SK-N-MC (cell line): ENCODE measurements around the gene MSANTD3.

Experiments
- EZH2 ChIP-seq: fragments of 200-600 bp; sonication (generic); IDR thresholded peaks from one replicate; pipeline ENCODE4 v1.6.1; 2017; ENCODE audit warnings: antibody characterized with exemption
- FOXP2 ChIP-seq: optimal IDR thresholded peaks from 2 replicates; pipeline ENCODE3; 2011; ENCODE audit warnings: mild to moderate bottlenecking, moderate library complexity; ENCODE audit not compliant: insufficient read depth; ENCODE audit errors: extremely low read length, control extremely low read depth
- POLR2AphosphoS5 ChIP-seq: IDR thresholded peaks from 2 replicates; pipeline ENCODE4 v1.6.1; 2012; ENCODE audit warnings: mild to moderate bottlenecking, low read depth, low read length, borderline replicate concordance

- no peak for TF ChIP-seq EZH2
- TF ChIP-seq POLR2AphosphoS5, result no peak
- no peak for TF ChIP-seq FOXP2
Measured at GRCh38 chr9:100488177-100488576, 61.2 kb downstream of the MSANTD3 start.
